GM21447 (cell line): Measurements from ENCODE around the gene PRDM13.

Source experiments
- ATAC-seq: cut with Tn5 transposase; IDR thresholded peaks from one replicate; pipeline ENCODE4 v1.9.1; 2021; ENCODE audit not compliant: unreplicated experiment

PRDM13 gene

DNA sequence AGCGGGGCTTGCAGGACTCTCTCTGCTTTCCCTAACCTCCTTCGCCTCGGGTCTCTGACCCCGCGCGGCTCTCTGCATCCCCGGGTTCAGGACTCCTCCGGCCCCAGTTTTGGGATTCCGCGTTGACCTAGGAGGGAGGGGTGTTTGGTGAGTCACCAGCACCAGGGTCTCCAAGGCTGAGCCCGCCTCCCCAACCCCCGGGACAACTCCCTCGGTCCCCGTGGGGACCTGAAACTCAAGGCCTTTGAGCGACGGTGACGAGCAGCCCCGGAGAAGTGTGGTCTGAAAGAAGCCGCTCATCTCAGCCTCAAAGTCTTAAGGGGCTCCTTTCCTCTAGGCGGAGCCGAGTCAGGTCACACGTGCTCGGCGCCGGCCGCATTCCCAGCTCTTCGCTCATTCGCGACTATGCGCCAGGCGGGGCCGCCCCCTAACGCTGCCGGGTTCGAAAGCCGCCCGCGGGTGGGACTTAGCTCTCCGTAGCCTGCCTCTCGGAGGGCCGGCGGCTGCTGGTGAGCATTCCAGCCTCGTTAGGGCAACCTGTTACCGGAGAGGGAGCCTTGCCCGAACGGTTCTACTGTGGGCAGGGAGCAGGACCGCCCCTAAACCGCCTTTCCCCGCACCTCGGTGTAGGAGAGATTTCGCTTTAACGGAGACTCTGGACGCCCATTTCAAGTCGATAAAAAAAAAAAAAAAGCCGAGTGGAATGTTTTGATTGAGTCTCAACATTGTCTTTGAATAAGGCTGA, 3.0 kb upstream of the PRDM13 start:
- peak; percentile 44 for ATAC-seq

DNA sequence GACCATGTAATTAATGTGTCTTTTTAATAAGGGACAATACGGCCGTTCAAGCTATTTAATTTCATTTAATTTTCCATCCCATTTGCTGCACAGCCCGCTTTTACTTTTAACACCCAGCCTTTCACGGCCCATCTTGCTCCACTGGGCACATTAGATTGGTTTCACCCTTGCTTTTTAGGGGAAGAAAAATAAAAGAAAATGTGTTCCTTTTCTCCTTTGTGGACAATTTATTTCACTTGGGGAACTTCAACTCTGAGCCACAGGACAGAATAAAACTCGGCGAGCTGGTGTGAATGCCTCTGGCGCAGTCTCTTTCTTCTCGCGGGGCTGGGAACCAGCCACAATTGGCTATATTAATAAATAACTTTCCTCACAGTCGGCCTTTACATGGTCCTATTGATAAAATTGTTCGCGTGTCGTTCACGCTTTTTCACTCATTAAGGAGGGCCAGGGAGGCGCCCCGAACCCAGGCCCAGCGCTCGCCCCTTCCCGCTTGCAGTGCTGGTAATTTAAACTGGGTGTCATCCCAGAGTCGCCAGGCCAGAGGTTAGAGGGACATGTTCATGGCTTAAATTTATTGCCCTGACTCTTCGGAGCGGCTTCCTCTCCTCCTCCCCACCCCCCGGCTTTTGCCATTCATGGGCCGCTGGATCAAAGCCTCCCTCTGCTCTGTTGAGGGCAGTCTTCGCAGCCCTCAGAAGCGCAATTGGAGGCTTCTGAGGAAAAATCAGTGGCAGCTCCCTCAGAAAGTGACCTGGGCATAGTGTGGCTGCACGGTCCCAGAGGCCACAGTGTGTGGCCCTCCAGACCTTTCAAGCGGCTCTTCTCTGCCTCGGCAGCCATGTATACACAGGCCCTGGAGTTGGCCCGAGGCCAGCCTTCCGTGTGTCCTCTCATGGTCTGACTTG, 2.2 kb upstream of the PRDM13 start:
- no peak for ATAC-seq

- no peak for ATAC-seq
Observed at GRCh38 chr6:99605074-99605734, 1.4 kb upstream of the PRDM13 start.

GRCh38 chr6:99605911-99606655, 550 bp upstream of the PRDM13 start:
- no peak for ATAC-seq

GRCh38 chr6:99607416-99608036, 893 bp downstream of the PRDM13 start:
- no peak for ATAC-seq

GRCh38 chr6:99608059-99608885, 1.6 kb downstream of the PRDM13 start:
- no peak for ATAC-seq

DNA sequence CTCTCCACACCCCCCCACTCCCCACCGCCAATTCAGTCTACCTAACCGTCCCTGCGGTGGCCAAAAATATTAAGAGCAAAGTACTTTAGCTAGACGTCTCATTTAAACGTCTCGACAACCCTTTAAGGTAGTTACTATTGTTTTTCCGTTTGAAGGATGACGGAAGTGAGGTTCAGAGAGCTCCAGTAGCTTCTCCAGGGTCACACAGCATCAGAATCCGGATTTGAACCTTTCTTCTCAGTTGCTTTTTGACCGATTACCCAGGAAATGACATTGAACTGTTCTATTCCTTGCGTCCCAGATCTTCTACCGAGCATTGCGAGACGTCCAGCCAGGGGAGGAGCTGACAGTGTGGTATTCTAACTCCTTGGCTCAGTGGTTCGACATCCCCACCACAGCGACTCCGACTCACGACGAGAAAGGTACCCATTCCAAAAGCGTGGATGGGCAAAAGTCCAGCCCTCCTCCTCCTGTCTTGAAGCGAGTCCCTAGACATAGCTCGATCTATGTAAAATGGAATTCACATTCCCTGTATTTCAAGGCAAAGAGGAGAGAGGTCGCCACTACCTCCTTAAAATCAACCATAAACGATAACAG, 2.4 kb downstream of the PRDM13 start:
- no peak for ATAC-seq

DNA sequence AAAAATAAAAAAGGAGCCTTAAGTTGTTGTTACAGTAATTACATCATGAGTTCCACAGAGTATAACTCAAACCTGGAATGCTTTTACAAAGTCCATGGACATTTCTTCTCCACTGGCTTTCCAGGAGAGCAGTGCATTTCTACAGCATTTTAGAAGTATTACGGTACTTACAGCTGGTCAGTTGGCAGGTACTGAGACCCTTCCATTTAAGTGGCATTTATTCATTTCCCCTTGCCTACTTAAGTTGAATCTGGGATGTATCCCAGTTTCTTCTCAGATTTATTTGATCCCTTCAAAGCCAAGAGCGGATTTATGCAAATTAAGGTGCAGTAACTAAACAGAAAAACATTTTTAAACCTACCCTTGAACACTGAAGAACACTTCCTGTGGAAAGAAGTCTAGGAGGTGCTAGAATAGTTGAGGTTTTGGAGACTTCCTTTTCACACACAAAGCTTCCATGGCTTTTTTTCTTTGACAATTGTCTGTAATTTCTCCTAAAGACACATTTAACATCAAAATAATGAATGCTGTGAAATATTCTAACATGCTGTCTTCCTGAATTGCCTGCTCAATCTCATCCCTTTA, 3.4 kb downstream of the PRDM13 start:
- no peak for ATAC-seq

DNA sequence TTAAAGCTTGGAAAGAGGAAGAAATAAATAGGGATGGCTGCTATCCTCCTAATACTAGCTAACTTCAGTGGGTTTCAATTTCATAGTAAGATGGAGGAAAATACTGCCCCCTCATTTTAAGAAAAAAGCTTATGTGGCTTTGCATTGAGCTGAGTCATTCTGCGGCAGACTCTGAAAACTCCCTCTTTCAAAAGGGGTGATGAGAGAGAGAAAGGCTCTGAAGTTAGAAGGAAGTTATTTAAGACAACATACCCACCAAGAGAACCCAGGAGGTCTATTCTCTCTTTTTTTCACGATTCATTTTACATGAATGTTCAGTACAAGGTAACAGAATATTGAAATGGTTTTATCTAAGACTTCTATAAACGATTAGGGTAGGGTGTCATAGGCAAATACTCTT, 4.5 kb downstream of the PRDM13 start:
- ATAC-seq = peak; percentile 55

- ATAC-seq = peak; percentile 1
Observed at GRCh38 chr6:99612551-99613408, 6.1 kb downstream of the PRDM13 start.

GRCh38 chr6:99613409-99613704, 6.7 kb downstream of the PRDM13 start:
- peak; percentile 40 for ATAC-seq

GRCh38 chr6:99613705-99614429, 7.2 kb downstream of the PRDM13 start:
- ATAC-seq = peak; percentile 49

GRCh38 chr6:99614430-99615186, 8.0 kb downstream of the PRDM13 start:
- ATAC-seq = peak; percentile 17

DNA sequence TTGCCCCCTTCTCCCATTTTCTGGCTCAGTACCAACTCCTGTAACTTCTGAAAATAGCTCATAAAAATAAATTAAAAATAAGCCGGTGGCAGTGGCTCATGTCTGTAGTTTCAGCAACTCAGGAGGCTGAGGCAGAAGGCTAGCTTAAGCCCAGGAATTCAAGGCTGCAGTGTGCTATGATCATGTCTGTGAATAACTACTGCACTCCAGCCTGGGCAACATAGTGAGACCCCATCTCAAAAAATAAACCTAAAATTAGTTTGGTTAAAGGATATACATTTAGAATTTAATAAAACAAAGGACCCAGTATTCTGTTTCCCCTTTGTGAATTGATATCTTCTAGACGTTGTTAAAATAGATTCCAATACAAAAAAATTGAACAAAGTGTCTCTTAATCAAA, 10.5 kb downstream of the PRDM13 start:
- ATAC-seq = no peak

DNA sequence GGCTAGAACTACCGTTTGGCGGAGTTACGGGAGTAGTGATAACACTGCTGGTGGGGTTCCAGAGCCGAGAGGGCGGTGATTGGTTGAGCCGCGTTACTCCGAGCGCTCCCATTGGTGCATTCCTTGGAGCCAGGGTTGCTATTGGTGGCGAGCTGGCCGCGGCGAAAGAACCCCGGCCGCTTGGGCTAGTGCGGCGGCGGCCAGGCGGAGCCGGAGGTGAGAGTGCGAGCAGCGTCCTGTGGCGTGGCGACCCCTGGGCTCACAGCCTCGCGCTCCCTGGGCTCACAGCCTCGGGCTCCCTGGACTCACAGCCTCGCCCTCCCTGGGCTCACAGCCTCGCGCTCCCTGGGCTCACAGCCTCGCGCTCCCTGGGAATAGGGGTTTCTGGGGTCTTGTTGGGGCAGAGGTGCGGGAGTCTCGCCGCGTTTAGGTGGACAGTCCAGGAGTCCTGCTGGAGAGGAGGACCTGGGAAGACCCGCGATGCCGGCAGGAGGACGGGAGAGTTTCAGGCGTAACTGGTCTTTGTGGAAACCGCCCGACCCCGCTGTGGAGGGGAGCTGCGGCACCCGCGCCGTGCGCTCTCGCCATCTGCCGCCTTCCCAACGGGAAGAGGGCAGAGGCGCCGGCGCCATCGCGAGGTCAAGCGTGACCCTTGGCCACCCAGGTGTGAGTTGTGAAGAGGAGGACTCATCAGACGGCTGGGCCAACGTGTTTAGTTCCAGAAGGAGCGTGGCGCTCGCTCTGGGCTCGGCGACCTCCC, 12.2 kb downstream of the PRDM13 start:
- no peak for ATAC-seq

GRCh38 chr6:99619409-99619762, 12.8 kb downstream of the PRDM13 start:
- ATAC-seq = no peak
